Measurements from ENCODE around the gene BCL2L2.

DNA sequence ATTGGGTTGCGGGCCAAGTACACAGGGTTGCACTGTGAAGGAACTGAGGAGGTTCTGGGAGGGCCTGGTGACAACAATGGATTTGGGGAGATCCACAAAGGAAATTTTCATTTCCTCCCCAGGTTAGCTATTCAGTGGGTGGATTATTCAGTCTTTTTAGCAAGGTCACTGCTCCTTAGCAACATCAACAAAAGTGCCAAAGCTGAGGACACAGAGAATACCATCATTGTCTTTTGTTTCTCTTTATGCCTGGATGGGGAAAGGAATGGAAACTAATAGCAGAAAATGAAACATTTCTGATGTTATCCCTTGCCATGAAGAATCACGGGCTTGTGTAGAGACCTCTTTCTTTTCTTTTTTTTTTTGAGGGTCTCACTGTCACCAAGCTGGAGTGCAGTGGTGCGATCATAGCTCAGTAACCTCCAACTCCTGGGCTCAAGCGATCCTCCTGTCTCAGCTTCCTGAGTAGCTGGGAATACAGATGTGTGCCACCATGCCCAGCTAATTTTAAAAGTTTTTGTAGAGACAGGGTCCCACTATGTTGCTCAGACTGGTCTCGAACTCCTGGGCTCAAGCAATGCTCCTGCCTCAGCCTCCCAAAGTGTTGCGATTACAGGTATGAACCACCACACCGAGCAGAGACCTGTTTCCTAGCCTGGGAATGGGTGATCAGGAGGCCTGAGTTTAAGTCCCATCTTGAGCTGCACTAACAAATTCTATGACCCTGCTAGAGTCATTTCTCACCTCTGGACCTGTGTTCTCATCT, 10.4 kb upstream of the BCL2L2 start:
- no peak for TF ChIP-seq EZH2 (IDR thresholded peaks at IDR 0.05; ENCODE audit: low read length)
- TF ChIP-seq, protein P1, sequence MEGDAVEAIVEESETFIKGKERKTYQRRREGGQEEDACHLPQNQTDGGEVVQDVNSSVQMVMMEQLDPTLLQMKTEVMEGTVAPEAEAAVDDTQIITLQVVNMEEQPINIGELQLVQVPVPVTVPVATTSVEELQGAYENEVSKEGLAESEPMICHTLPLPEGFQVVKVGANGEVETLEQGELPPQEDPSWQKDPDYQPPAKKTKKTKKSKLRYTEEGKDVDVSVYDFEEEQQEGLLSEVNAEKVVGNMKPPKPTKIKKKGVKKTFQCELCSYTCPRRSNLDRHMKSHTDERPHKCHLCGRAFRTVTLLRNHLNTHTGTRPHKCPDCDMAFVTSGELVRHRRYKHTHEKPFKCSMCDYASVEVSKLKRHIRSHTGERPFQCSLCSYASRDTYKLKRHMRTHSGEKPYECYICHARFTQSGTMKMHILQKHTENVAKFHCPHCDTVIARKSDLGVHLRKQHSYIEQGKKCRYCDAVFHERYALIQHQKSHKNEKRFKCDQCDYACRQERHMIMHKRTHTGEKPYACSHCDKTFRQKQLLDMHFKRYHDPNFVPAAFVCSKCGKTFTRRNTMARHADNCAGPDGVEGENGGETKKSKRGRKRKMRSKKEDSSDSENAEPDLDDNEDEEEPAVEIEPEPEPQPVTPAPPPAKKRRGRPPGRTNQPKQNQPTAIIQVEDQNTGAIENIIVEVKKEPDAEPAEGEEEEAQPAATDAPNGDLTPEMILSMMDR (optimal IDR thresholded peaks at IDR 0.05 in 1 of 3, IDR thresholded peaks at IDR 0.05 in 1 of 3, conservative IDR thresholded peaks at IDR 0.05 in 1 of 3; ENCODE audit: extremely low read depth in 1 of 3, insufficient read depth in 2 of 3, low read length in 3 of 3) = no peak

Measured in keratinocyte (primary cell).